Fibroblast of lung (primary cell): ENCODE data around the gene DNMT3B. TPM values are rescaled to one million over a fixed set of nuclear protein-coding genes. Genes with fewer than 3 reads are reported as not detected.

Experiments
- DNase-seq, 2 donors: peaks; one replicate each; pipeline versions ENCODE4 v3.0.0 to v3.0.0-alpha.2; 2010; ENCODE audit warnings: low read depth in 2 of 2
- H2AFZ ChIP-seq: 2 replicates; pipeline ENCODE4 v1.5.1; 2012; ENCODE audit warnings: low read length, control low read depth, inconsistent platforms
- H3K27ac ChIP-seq: 2 replicates; pipeline ENCODE4 v1.5.1; 2011; ENCODE audit warnings: low read length, control low read depth; ENCODE audit not compliant: insufficient read depth
- H3K27me3 ChIP-seq: 2 replicates; pipeline ENCODE4 v1.5.1; 2011; ENCODE audit warnings: mild to moderate bottlenecking, low read length; ENCODE audit not compliant: control insufficient read depth, insufficient read depth
- H3K36me3 ChIP-seq: 2 replicates; pipeline ENCODE4 v1.5.1; 2011; ENCODE audit warnings: low read length; ENCODE audit not compliant: control insufficient read depth, insufficient read depth
- H3K4me1 ChIP-seq: 2 replicates; pipeline ENCODE4 v1.5.1; 2011; ENCODE audit warnings: low read length; ENCODE audit not compliant: control insufficient read depth, insufficient read depth; ENCODE audit errors: extremely low read depth
- H3K4me2 ChIP-seq: 2 replicates; pipeline ENCODE4 v1.5.1; 2011; ENCODE audit warnings: low read length, control low read depth; ENCODE audit not compliant: insufficient read depth; ENCODE audit errors: extremely low read depth
- H3K4me3 ChIP-seq, 4 experiments: fragments of 200-600 bp in 1 of 4; sonication (generic) in 1 of 4; replicated peaks in 1 of 4; 2 replicates each; pipeline ENCODE4 v1.5.1; 2011 to 2016; ENCODE audit warnings: low read length in 4 of 4, low read depth in 3 of 4, mild to moderate bottlenecking in 3 of 4, control low read depth in 2 of 4, inconsistent platforms in 1 of 4, mixed read lengths in 1 of 4; ENCODE audit not compliant: insufficient read depth in 1 of 4; ENCODE audit errors: control extremely low read depth in 1 of 4
- H3K79me2 ChIP-seq: 2 replicates; pipeline ENCODE4 v1.5.1; 2012; ENCODE audit warnings: mild to moderate bottlenecking, low read length, inconsistent platforms; ENCODE audit not compliant: control insufficient read depth, insufficient read depth
- H3K9ac ChIP-seq: 2 replicates; pipeline ENCODE4 v1.5.1; 2011; ENCODE audit warnings: mild to moderate bottlenecking, low read length, control low read depth; ENCODE audit not compliant: insufficient read depth
- H3K9me3 ChIP-seq: 2 replicates; pipeline ENCODE4 v1.5.1; 2012; ENCODE audit warnings: low read depth, low read length; ENCODE audit not compliant: control insufficient read depth, insufficient read depth
- H4K20me1 ChIP-seq: 2 replicates; pipeline ENCODE4 v1.5.1; 2011; ENCODE audit warnings: low read length; ENCODE audit not compliant: control insufficient read depth, insufficient read depth; ENCODE audit errors: extremely low read depth
- CTCF ChIP-seq, 2 donors: IDR thresholded peaks in 1 of 2; conservative IDR thresholded peaks in 1 of 2; 1 replicate in 1 of 2; 2 replicates in 1 of 2; pipeline ENCODE4 v1.5.1; 2011 to 2012; ENCODE audit warnings: low read length in 2 of 2, control low read depth in 1 of 2, inconsistent platforms in 1 of 2, low read depth in 1 of 2, mild to moderate bottlenecking in 1 of 2
- EZH2 ChIP-seq: IDR thresholded peaks from 2 replicates; pipeline ENCODE4 v1.5.1; 2012; ENCODE audit warnings: low read length, control low read depth, mild to moderate bottlenecking; ENCODE audit errors: missing control alignments
- polyA plus RNA-seq, 2 donors: library from polyadenylated mRNA; depleted of rRNA in 1 of 2; stranded (reverse) in 1 of 2; unstranded in 1 of 2; fragments of >200 nt; gene quantifications; 2 replicates each; pipeline ENCODE4 v1.2.1, GENCODE V29; 2011 to 2012; ENCODE audit warnings: missing spikeins in 1 of 2
- total RNA-seq: library from RNA; depleted of rRNA; stranded (reverse); fragments of >200 nt; gene quantifications from 2 replicates; pipeline ENCODE4 v1.2.1, GENCODE V29; 2014

DNMT3B gene
- total and polyA plus RNA-seq, 2 donors (not counting 1 experiment from before 2014, with no cell fraction given), result 1.1 to 3.1 TPM

- Histone ChIP-seq H3K9me3 (no peaks in the 10 kb centered on the region), H3K27me3 (no peaks in the 10 kb centered on the region), H3K36me3 (no peaks in the 10 kb centered on the region), H3K79me2 (no peaks in the 10 kb centered on the region), H3K4me3 (no peak overlapping the region), H4K20me1 (no peaks in the 10 kb centered on the region), H3K27ac (no peak overlapping the region), H3K4me2 (no peak overlapping the region), H3K9ac (no peak overlapping the region), H2AFZ (no peak overlapping the region), H3K4me1 (no peaks in the 10 kb centered on the region)
- no peak for DNase-seq
- TF ChIP-seq CTCF (conservative IDR thresholded peaks at IDR 0.05 in 1 of 2, IDR thresholded peaks at IDR 0.05 in 1 of 2; ENCODE audit: low read depth in 1 of 2, low read length in 2 of 2) (no peak), EZH2 (no peak)
Observed at GRCh38 chr20:32810941-32811340, 48.8 kb downstream of the DNMT3B start.

GRCh38 chr20:32811886-32812285 is 49.7 kb downstream of the DNMT3B start:
- Histone ChIP-seq H3K27me3 (no peaks in the 10 kb centered on the region), H3K9me3 (no peaks in the 10 kb centered on the region), H3K4me3 (no peak overlapping the region), H3K4me2 (no peak overlapping the region), H3K36me3 (no peaks in the 10 kb centered on the region), H4K20me1 (no peaks in the 10 kb centered on the region), H3K79me2 (no peaks in the 10 kb centered on the region), H3K4me1 (no peaks in the 10 kb centered on the region), H3K27ac (no peak overlapping the region), H3K9ac (no peak overlapping the region), H2AFZ (no peak overlapping the region)
- no peak for DNase-seq
- TF ChIP-seq CTCF (conservative IDR thresholded peaks at IDR 0.05 in 1 of 2, IDR thresholded peaks at IDR 0.05 in 1 of 2; ENCODE audit: low read depth in 1 of 2, low read length in 2 of 2) (no peak), EZH2 (no peak)

- TF ChIP-seq EZH2, result no peak
- TF ChIP-seq CTCF (conservative IDR thresholded peaks at IDR 0.05 in 1 of 2, IDR thresholded peaks at IDR 0.05 in 1 of 2; ENCODE audit: low read depth in 1 of 2, low read length in 2 of 2), result no peak
- Histone ChIP-seq H3K36me3 (no peaks in the 10 kb centered on the region), H3K4me2 (peak overlapping the region; percentile 97), H3K9ac (peak overlapping the region; percentile 82), H3K4me1 (peaks cover 22% of the 10 kb centered on the region), H3K79me2 (peaks cover 52% of the 10 kb centered on the region), H3K4me3 (peak overlapping the region; percentile 75 to 89 (median 82)), H2AFZ (no peak overlapping the region), H3K27ac (peak overlapping the region; percentile 86), H3K9me3 (no peaks in the 10 kb centered on the region), H4K20me1 (no peaks in the 10 kb centered on the region), H3K27me3 (no peaks in the 10 kb centered on the region)
- peak; percentile 42 to 56 for DNase-seq
Observed at GRCh38 chr20:32819992-32820697, 58.0 kb downstream of the DNMT3B start.
